Measurements from ENCODE around the gene MGMT.

- TF ChIP-seq CTCF (IDR thresholded peaks at IDR 0.05): no peak
- TF ChIP-seq POLR2A (IDR thresholded peaks at IDR 0.05): no peak
Measured at GRCh38 chr10:129704786-129705525, 237.9 kb downstream of the MGMT start.
